Limb (tissue), 2 donors: Measurements from ENCODE around the gene SYN1.

Experiments used
- DNase-seq, 2 donors: peaks; one replicate each; pipeline ENCODE4 v3.0.0-alpha.2; 2016; ENCODE audit errors: extremely low spot score in 2 of 2

SYN1 gene

DNA sequence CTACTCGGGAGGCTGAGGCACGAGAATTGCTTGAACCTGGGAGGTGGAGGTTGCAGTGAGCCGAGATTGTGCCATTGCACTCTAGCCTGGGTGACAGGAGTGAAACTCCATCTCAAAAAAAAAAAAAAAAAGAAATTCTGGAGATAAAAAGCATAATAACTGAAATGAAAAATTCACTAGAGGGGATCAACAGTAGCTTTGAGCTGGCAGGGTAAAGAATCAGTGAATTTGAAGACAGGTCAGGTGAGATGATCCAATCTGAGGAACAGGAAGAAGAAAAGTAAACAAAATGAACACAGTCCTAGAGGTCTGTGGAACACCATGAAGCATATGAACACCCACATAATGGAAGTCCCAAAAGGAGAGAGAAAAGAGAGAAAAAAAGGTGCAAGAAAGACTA lies 22.4 kb downstream of the SYN1 start:
- DNase-seq = no peak

GRCh38 chrX:47596256-47596655 lies 23.4 kb downstream of the SYN1 start:
- no peak for DNase-seq

- DNase-seq = no peak
Measured at GRCh38 chrX:47595716-47596251, 23.9 kb downstream of the SYN1 start.

GRCh38 chrX:47593522-47593921 lies 26.1 kb downstream of the SYN1 start:
- no peak for DNase-seq

GRCh38 chrX:47590984-47591383 lies 28.7 kb downstream of the SYN1 start:
- no peak for DNase-seq

DNA sequence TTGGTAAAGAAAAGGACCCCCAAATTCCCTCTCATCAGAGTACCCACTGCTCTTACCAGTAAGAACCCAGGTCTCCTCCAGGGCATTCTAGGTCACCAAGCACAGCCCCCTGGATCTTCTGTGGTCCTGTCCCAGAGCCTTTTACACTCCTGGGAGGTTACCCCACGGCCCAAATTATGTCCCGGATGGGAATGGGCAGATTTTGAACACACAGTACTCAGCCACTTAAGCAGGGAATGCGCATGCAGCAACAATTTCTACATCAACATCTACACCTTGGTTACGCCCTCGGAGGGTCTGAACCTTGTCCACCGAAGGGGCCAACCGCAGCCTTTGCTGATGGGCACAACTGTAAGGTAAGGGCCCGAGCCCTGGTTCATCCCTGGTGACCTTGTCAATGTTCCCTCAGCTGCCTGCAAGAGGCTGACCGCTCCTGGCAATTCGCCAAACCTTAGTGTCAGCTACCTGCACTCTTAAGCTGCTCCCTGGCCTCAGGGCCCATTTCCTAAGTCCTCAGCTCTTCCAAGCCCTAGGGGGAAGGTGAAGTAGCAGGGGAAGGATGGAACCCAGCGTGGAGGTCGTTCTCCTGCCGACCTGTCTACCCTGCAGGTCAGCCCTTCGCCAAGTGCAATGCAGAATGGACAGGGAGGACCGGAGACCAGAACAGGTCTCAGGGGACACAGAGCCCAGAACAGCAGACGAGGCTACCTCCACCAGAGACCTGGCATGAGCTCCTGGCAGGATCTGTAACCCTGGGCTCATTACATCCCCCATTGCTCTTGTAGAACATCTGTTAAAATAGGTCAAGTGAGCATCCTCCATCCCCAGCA lies 31.5 kb downstream of the SYN1 start:
- no peak for DNase-seq

DNA sequence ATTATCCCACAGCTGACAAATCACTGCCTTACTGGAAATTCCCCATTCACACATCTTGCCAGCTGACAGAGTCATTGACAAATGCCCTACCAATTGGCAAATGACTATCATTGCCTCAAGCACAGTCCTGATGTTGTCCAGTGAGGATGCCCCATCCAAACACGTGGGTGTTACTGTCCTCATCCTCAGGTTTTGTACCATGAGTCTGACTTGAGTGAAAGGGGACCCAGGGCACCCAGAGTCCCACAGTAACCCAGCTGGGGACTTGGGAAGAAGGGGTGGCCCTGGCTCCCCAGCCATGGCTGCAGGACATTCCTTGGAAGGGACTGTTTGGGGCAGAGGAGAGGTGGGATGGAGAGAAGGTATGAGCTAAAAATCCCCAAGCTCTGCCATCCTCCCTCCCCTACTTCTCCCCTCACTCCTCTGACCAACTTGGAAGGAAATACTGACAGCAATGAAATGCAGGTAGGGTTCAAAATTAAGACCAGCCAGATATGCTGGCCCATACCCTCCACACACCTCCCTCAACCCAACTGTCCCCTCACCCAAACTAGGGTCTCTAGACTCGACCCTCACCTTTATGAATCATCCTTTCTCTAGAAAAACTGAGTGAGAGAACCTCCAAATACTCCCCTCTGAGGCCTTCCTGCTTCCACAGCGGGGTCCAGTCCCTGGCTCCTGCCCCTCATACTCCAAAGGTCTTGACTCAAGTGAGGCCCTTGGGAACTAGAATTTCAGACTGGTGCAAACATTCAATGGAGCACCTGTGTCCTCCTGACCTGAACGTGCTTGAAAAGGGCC lies 32.4 kb downstream of the SYN1 start:
- DNase-seq = no peak

GRCh38 chrX:47586043-47586787 lies 33.4 kb downstream of the SYN1 start:
- DNase-seq = no peak

DNA sequence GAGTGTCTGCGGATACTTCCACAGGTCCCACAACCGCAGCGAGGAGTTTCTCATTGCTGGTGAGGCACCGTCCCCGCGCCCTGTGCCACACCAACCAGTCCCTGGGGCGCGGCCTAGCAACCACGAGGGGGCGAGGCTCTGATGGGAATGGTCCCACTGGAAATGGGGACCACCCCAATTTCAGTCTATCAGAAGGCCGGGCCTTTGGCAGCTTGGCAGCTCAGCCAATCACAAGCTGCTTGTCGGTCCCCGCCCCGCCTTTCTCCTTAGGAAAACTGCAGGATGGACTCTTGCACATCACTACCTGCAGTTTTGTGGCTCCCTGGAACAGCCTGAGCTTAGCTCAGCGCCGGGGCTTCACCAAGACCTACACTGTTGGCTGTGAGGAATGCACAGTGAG lies 34.4 kb downstream of the SYN1 start:
- DNase-seq = no peak

DNA sequence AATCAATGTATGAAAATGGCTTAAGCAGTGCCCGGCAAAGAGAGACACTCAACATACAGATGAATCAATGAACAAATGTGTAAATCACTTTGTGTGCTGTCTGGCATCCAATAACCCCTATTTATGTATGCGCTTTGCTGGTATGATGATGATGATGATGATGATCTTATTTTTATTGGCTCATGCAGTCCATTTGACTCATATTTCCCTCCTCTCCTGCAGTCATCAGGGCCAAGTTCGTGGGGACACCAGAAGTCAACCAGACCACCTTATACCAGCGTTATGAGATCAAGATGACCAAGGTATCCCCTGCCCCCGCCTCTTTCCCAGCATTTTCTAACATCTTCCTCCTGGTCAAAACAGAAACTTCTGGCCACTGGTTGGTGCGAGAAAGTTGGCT lies 34.9 kb downstream of the SYN1 start:
- no peak for DNase-seq

DNA sequence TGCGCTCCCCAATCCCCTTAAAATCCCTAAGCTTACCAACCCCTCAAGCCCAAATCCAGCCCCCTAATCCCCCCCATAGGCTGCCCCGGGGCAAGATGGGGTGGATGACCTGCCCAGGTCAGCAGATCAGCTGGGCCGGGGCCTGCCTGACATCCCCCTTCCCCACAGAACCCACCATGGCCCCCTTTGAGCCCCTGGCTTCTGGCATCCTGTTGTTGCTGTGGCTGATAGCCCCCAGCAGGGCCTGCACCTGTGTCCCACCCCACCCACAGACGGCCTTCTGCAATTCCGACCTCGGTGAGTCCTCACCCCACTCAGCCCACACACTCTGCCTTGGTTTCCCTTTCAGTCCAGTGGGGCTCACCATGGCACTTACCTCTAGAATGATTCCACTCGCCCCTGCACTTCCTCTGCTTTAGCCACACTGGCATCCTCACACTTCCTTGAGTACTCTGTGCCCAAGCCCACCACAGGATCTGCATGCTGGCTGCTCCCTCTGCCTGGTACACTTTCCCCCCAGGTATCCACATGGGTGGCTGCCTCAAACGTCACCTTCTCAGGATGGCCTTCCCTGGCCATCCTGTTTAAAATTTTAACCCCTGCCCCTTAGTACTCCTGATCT lies 36.3 kb downstream of the SYN1 start:
- no peak for DNase-seq

DNA sequence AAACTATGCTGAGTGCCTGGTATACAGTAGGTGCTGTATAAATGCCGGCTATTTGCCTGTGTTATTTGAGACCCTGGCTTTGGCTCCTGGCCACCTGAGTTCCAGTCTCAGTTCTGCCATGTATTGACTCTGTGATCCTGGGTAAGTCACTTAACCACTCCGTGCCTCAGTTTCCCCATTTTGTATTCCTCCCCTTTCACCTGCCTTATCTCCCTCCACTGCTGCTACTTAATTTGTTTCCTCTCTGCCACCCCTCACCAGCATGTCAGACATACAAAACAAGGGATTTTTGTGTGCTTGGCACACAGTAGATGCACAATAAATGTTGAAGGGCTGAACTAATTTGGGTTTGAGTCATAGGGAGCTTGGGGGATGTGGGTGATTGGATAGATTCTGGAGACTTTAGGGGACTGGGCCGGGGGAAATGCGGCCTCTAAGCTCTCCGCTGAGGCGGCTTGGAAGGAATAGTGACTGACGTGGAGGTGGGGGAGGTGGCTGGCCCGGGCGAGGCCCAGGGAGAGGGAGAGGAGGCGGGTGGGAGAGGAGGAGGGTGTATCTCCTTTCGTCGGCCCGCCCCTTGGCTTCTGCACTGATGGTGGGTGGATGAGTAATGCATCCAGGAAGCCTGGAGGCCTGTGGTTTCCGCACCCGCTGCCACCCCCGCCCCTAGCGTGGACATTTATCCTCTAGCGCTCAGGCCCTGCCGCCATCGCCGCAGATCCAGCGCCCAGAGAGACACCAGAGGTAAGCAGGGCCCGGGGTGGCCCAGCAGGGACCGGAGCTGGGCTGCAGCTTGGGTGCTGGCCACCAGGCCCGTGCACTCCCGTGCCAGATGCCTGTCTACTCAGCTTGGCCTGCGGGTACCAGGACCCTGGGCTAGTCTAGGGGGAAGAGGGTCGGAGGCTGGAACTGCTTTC lies 37.7 kb downstream of the SYN1 start, which contains the start of gene TIMP1:
TSS of gene TIMP1 (plus strand) at position 706 of the 917 bp plus-strand sequence. CDS start 980 bp downstream, outside the sequence.
- DNase-seq = peak; percentile 85 to 87

- no peak for DNase-seq
Measured at GRCh38 chrX:47579537-47579936, 40.1 kb downstream of the SYN1 start.

DNA sequence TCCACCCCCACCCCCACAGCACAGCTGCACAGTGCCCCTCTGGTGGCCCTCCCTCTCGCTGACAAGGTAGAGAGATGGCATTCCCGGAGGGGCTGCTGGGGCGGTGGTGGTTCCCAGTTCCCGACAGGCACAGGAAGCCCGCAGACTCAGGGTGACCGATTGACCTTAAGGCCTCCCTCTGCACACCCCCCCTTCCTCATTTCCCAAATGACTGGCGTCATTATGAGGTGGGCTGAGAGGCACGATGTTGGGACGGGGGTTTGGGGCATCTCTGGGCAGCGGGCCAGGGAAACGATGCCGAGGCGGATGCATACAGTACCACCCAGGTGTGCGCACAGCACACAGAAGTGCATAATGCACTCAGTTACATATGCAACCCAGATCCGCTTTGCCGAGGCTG lies 41.0 kb downstream of the SYN1 start:
- DNase-seq = no peak

DNA sequence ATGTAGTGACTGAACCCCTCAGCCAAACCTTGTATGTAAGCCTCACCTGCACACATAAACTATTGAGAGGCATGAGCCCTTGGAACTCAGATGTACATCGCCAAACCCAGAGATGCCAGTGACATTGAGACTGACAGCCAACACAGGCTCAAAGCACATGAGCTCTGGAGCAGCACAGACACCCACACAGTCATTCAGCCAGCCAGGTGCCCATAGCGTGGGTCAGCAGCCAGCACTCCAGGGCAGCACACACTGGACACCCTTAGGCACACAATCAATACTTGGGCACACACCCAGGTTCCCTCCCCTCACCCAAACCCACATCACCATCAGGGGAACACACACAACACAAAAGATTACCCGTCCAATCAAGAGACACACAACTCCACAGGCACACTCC lies 41.8 kb downstream of the SYN1 start:
- no peak for DNase-seq

- no peak for DNase-seq
Measured at GRCh38 chrX:47577424-47577823, 42.2 kb downstream of the SYN1 start.

- no peak for DNase-seq
Measured at GRCh38 chrX:47576021-47576898, 43.4 kb downstream of the SYN1 start.

- no peak for DNase-seq
Measured at GRCh38 chrX:47574547-47575301, 44.9 kb downstream of the SYN1 start.
